Measurements from ENCODE around the gene OR6A2. TPM values are rescaled to one million over a fixed set of nuclear protein-coding genes. Genes with fewer than 3 reads are reported as not detected.

OR6A2 gene
- total and polyA plus RNA-seq, 2 donors (not counting 1 experiment from before 2014, with no cell fraction given) = 0.17 TPM; not detected in 1

- no peak overlapping the region for H3K9ac ChIP-seq (ENCODE audit: insufficient read depth, low read length)
- H3K4me2 ChIP-seq (ENCODE audit: extremely low read depth, insufficient read depth, low read length) = no peak overlapping the region
- no peak for DNase-seq (ENCODE audit: low read depth in 2 of 2)
- no peaks in the 10 kb centered on the region for H3K36me3 ChIP-seq (ENCODE audit: control insufficient read depth, insufficient read depth, low read length)
- H4K20me1 ChIP-seq (ENCODE audit: control insufficient read depth, extremely low read depth, insufficient read depth, low read length) = no peaks in the 10 kb centered on the region
- H2AFZ ChIP-seq (ENCODE audit: low read length) = no peak overlapping the region
- no peak overlapping the region for H3K27ac ChIP-seq (ENCODE audit: insufficient read depth, low read length)
- TF ChIP-seq EZH2 (IDR thresholded peaks at IDR 0.05; ENCODE audit: low read length, missing control alignments) = no peak
- no peak for TF ChIP-seq CTCF (conservative IDR thresholded peaks at IDR 0.05 in 1 of 2, IDR thresholded peaks at IDR 0.05 in 1 of 2; ENCODE audit: low read depth in 1 of 2, low read length in 2 of 2)
- H3K27me3 ChIP-seq (ENCODE audit: control insufficient read depth, insufficient read depth, low read length) = no peaks in the 10 kb centered on the region
- no peaks in the 10 kb centered on the region for H3K9me3 ChIP-seq (ENCODE audit: control insufficient read depth, insufficient read depth, low read depth, low read length)
- no peaks in the 10 kb centered on the region for H3K79me2 ChIP-seq (ENCODE audit: control insufficient read depth, insufficient read depth, low read length)
- H3K4me1 ChIP-seq (ENCODE audit: control insufficient read depth, extremely low read depth, insufficient read depth, low read length) = no peaks in the 10 kb centered on the region
- no peak overlapping the region for H3K4me3 ChIP-seq (replicated peaks in 1 of 4; ENCODE audit: control extremely low read depth in 1 of 4, insufficient read depth in 1 of 4, low read depth in 3 of 4, low read length in 4 of 4)
Observed at GRCh38 chr11:6833356-6833755, 33.9 kb upstream of the OR6A2 start.

GRCh38 chr11:6828103-6828502 is 28.6 kb upstream of the OR6A2 start:
- Histone ChIP-seq H2AFZ (ENCODE audit: low read length) (no peak overlapping the region), H3K9ac (ENCODE audit: insufficient read depth, low read length) (no peak overlapping the region), H3K27me3 (ENCODE audit: control insufficient read depth, insufficient read depth, low read length) (no peaks in the 10 kb centered on the region), H3K36me3 (ENCODE audit: control insufficient read depth, insufficient read depth, low read length) (no peaks in the 10 kb centered on the region), H3K27ac (ENCODE audit: insufficient read depth, low read length) (no peak overlapping the region), H3K9me3 (ENCODE audit: control insufficient read depth, insufficient read depth, low read depth, low read length) (no peaks in the 10 kb centered on the region), H4K20me1 (ENCODE audit: control insufficient read depth, extremely low read depth, insufficient read depth, low read length) (no peaks in the 10 kb centered on the region), H3K4me3 (replicated peaks in 1 of 4; ENCODE audit: control extremely low read depth in 1 of 4, insufficient read depth in 1 of 4, low read depth in 3 of 4, low read length in 4 of 4) (no peak overlapping the region), H3K79me2 (ENCODE audit: control insufficient read depth, insufficient read depth, low read length) (no peaks in the 10 kb centered on the region), H3K4me1 (ENCODE audit: control insufficient read depth, extremely low read depth, insufficient read depth, low read length) (no peaks in the 10 kb centered on the region), H3K4me2 (ENCODE audit: extremely low read depth, insufficient read depth, low read length) (no peak overlapping the region)
- TF ChIP-seq EZH2 (IDR thresholded peaks at IDR 0.05; ENCODE audit: low read length, missing control alignments) = no peak
- TF ChIP-seq CTCF (conservative IDR thresholded peaks at IDR 0.05 in 1 of 2, IDR thresholded peaks at IDR 0.05 in 1 of 2; ENCODE audit: low read depth in 1 of 2, low read length in 2 of 2) = no peak
- DNase-seq (ENCODE audit: low read depth in 2 of 2) = no peak

GRCh38 chr11:6825231-6825744 is 25.8 kb upstream of the OR6A2 start:
- no peaks in the 10 kb centered on the region for H3K27me3 ChIP-seq (ENCODE audit: control insufficient read depth, insufficient read depth, low read length)
- no peaks in the 10 kb centered on the region for H3K36me3 ChIP-seq (ENCODE audit: control insufficient read depth, insufficient read depth, low read length)
- no peaks in the 10 kb centered on the region for H3K79me2 ChIP-seq (ENCODE audit: control insufficient read depth, insufficient read depth, low read length)
- no peaks in the 10 kb centered on the region for H3K4me1 ChIP-seq (ENCODE audit: control insufficient read depth, extremely low read depth, insufficient read depth, low read length)
- no peaks in the 10 kb centered on the region for H4K20me1 ChIP-seq (ENCODE audit: control insufficient read depth, extremely low read depth, insufficient read depth, low read length)
- H3K27ac ChIP-seq (ENCODE audit: insufficient read depth, low read length) = no peak overlapping the region
- H3K4me3 ChIP-seq (replicated peaks in 1 of 4; ENCODE audit: control extremely low read depth in 1 of 4, insufficient read depth in 1 of 4, low read depth in 3 of 4, low read length in 4 of 4) = no peak overlapping the region
- no peak for DNase-seq (ENCODE audit: low read depth in 2 of 2)
- H3K4me2 ChIP-seq (ENCODE audit: extremely low read depth, insufficient read depth, low read length) = no peak overlapping the region
- H3K9me3 ChIP-seq (ENCODE audit: control insufficient read depth, insufficient read depth, low read depth, low read length) = no peaks in the 10 kb centered on the region
- no peak overlapping the region for H3K9ac ChIP-seq (ENCODE audit: insufficient read depth, low read length)
- no peak for TF ChIP-seq CTCF (conservative IDR thresholded peaks at IDR 0.05 in 1 of 2, IDR thresholded peaks at IDR 0.05 in 1 of 2; ENCODE audit: low read depth in 1 of 2, low read length in 2 of 2)
- no peak overlapping the region for H2AFZ ChIP-seq (ENCODE audit: low read length)
